KMS-11 (cell line): Measurements from ENCODE around the gene SASH1.

Experiments
- H2AFZ ChIP-seq: fragments of 200-600 bp; sonication (generic); 2 replicates; pipeline ENCODE4 v1.6.1; 2016; ENCODE audit warnings: antibody characterized with exemption, mixed run types, low read depth
- H3K27ac ChIP-seq: fragments of 200-600 bp; sonication (generic); 2 replicates; pipeline ENCODE4 v1.6.1; 2016; ENCODE audit warnings: mild to moderate bottlenecking, mixed run types
- H3K27me3 ChIP-seq: fragments of 200-600 bp; sonication (generic); 2 replicates; pipeline ENCODE4 v1.6.1; 2017; ENCODE audit warnings: mild to moderate bottlenecking, low read depth, mixed run types, moderate library complexity; ENCODE audit not compliant: insufficient read depth
- H3K36me3 ChIP-seq: fragments of 200-600 bp; sonication (generic); 2 replicates; pipeline ENCODE4 v1.6.1; 2017; ENCODE audit warnings: mild to moderate bottlenecking, mixed run types; ENCODE audit not compliant: insufficient read depth
- H3K4me1 ChIP-seq: fragments of 200-600 bp; sonication (generic); 2 replicates; pipeline ENCODE4 v1.6.1; 2016; ENCODE audit warnings: mild to moderate bottlenecking, low read depth, mixed run types; ENCODE audit not compliant: poor library complexity, severe bottlenecking
- H3K4me2 ChIP-seq: fragments of 200-600 bp; sonication (generic); 2 replicates; pipeline ENCODE4 v1.7.0; 2016; ENCODE audit warnings: mild to moderate bottlenecking, mixed run types
- H3K4me3 ChIP-seq: fragments of 200-600 bp; sonication (generic); IDR thresholded peaks from 2 replicates; pipeline ENCODE4 v1.6.1; 2017; ENCODE audit warnings: low read depth, low read length, mixed read lengths; ENCODE audit not compliant: insufficient read depth
- H3K79me2 ChIP-seq: fragments of 200-600 bp; sonication (generic); 2 replicates; pipeline ENCODE4 v1.6.1; 2016; ENCODE audit warnings: low read depth, mixed run types; ENCODE audit not compliant: insufficient read depth
- H3K9ac ChIP-seq: fragments of 200-600 bp; sonication (generic); 2 replicates; pipeline ENCODE4 v1.6.1; 2016; ENCODE audit warnings: mild to moderate bottlenecking, mixed run types
- H4K20me1 ChIP-seq: fragments of 200-600 bp; sonication (generic); 2 replicates; pipeline ENCODE4 v1.6.1; 2016; ENCODE audit warnings: mild to moderate bottlenecking, mixed run types; ENCODE audit not compliant: insufficient read depth
- CTCF ChIP-seq: fragments of 200-600 bp; sonication (generic); conservative IDR thresholded peaks from 2 replicates; pipeline ENCODE4 v1.6.1; 2017; ENCODE audit warnings: low read depth, mild to moderate bottlenecking, antibody characterized with exemption, low read length, moderate library complexity, mixed read lengths

The SASH1 gene

GRCh38 chr6:148343047-148343782 lies 577 bp downstream of the SASH1 start:
- Histone ChIP-seq H3K79me2 (no peaks in the 10 kb centered on the region), H3K36me3 (no peaks in the 10 kb centered on the region), H2AFZ (no peak overlapping the region), H3K9ac (no peak overlapping the region), H3K4me3 (no peak overlapping the region), H4K20me1 (no peaks in the 10 kb centered on the region), H3K4me1 (no peaks in the 10 kb centered on the region), H3K27ac (no peak overlapping the region), H3K27me3 (no peaks in the 10 kb centered on the region), H3K4me2 (no peak overlapping the region)
- TF ChIP-seq CTCF, result no peak

GRCh38 chr6:148345176-148345575 lies 2.5 kb downstream of the SASH1 start:
- no peak for TF ChIP-seq CTCF
- Histone ChIP-seq H3K9ac (no peak overlapping the region), H3K27me3 (no peaks in the 10 kb centered on the region), H3K4me2 (no peak overlapping the region), H3K79me2 (no peaks in the 10 kb centered on the region), H3K4me3 (no peak overlapping the region), H4K20me1 (no peaks in the 10 kb centered on the region), H3K4me1 (no peaks in the 10 kb centered on the region), H3K36me3 (no peaks in the 10 kb centered on the region), H2AFZ (no peak overlapping the region), H3K27ac (no peak overlapping the region)

- no peaks in the 10 kb centered on the region for H3K4me1 ChIP-seq
- H3K4me2 ChIP-seq, result no peak overlapping the region
- TF ChIP-seq CTCF, result no peak
- H3K79me2 ChIP-seq, result no peaks in the 10 kb centered on the region
- H3K4me3 ChIP-seq, result no peak overlapping the region
- H3K27ac ChIP-seq, result no peak overlapping the region
- H4K20me1 ChIP-seq, result no peaks in the 10 kb centered on the region
- H2AFZ ChIP-seq, result no peak overlapping the region
- H3K9ac ChIP-seq, result no peak overlapping the region
- no peaks in the 10 kb centered on the region for H3K36me3 ChIP-seq
- H3K27me3 ChIP-seq, result no peaks in the 10 kb centered on the region
Measured at GRCh38 chr6:148345578-148345977, 2.9 kb downstream of the SASH1 start.

GRCh38 chr6:148346681-148347440 lies 4.2 kb downstream of the SASH1 start:
- no peaks in the 10 kb centered on the region for H4K20me1 ChIP-seq
- no peak overlapping the region for H2AFZ ChIP-seq
- H3K36me3 ChIP-seq, result no peaks in the 10 kb centered on the region
- no peak overlapping the region for H3K27ac ChIP-seq
- H3K4me3 ChIP-seq, result no peak overlapping the region
- TF ChIP-seq CTCF, result no peak
- H3K27me3 ChIP-seq, result no peaks in the 10 kb centered on the region
- H3K79me2 ChIP-seq, result no peaks in the 10 kb centered on the region
- no peak overlapping the region for H3K4me2 ChIP-seq
- no peak overlapping the region for H3K9ac ChIP-seq
- no peaks in the 10 kb centered on the region for H3K4me1 ChIP-seq
